GM12801 (cell line): ENCODE data around the gene PSEN1.

Experiments
- CTCF ChIP-seq: IDR thresholded peaks from one replicate; pipeline ENCODE4 v1.5.1; 2011; ENCODE audit warnings: control low read depth; ENCODE audit not compliant: insufficient read length; ENCODE audit errors: extremely low read depth

The PSEN1 gene

DNA sequence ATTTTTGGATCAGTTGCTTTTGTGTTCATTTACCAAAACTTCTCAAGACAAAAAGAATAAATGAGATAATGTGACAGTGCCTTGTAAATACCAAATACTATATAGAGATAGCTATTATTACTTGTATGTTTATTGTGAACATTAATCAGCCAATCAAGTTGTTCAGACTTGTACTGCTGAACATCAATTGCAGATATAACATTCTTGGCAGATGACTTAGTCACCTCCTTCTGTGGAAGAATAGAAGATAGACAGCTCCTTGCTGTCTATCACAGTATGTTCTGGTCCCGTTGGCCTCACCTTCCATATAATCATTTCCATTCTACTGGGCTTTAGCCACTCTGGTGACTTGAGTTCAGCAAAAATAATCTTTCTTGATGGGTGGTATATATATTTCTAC, 30.1 kb downstream of the PSEN1 start:
- TF ChIP-seq CTCF: no peak

DNA sequence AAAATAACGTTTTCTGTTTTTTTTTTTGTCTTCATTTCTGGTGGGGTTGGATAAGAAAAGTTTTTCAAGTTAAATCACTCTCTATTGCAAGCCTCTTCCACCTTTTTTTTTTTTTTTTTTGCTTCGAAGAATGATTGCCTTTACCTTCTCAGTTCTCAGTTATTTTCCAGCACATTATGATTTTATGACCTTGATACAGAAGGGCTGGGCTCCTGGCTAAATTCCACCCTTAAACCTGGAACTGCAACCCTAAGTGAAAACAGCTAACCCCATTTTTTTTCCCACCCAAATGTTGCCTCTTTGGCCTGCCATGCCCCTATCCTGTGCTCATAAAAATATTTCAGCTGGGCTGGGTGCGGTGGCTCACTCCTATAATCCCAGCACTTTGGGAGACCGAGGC, 31.4 kb downstream of the PSEN1 start:
- TF ChIP-seq CTCF: no peak

GRCh38 chr14:73168274-73168673, 32.0 kb downstream of the PSEN1 start:
- TF ChIP-seq CTCF: no peak

- no peak for TF ChIP-seq CTCF
These were observed 32.4 kb downstream of the PSEN1 start for GRCh38 chr14:73168691-73169090.

DNA sequence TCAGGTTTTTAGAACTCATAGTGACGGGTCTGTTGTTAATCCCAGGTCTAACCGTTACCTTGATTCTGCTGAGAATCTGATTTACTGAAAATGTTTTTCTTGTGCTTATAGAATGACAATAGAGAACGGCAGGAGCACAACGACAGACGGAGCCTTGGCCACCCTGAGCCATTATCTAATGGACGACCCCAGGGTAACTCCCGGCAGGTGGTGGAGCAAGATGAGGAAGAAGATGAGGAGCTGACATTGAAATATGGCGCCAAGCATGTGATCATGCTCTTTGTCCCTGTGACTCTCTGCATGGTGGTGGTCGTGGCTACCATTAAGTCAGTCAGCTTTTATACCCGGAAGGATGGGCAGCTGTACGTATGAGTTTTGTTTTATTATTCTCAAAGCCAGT, 34.4 kb downstream of the PSEN1 start:
- TF ChIP-seq CTCF: no peak

GRCh38 chr14:73172500-73172899, 36.2 kb downstream of the PSEN1 start:
- no peak for TF ChIP-seq CTCF

DNA sequence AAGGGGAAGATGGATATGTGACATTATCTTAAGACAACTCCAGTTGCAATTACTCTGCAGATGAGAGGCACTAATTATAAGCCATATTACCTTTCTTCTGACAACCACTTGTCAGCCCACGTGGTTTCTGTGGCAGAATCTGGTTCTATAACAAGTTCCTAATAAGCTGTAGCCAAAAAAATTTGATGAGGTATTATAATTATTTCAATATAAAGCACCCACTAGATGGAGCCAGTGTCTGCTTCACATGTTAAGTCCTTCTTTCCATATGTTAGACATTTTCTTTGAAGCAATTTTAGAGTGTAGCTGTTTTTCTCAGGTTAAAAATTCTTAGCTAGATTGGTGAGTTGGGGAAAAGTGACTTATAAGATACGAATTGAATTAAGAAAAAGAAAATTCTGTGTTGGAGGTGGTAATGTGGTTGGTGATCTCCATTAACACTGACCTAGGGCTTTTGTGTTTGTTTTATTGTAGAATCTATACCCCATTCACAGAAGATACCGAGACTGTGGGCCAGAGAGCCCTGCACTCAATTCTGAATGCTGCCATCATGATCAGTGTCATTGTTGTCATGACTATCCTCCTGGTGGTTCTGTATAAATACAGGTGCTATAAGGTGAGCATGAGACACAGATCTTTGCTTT, 36.9 kb downstream of the PSEN1 start:
- no peak for TF ChIP-seq CTCF
